Stimulated activated CD8-positive, alpha-beta memory T cell treated with anti-CD3 and anti-CD28 coated beads, Interleukin-2, amount 100 ng/mL, for 1 hour (primary cell): ENCODE measurements around the gene BPIFA3.
"Not testable (repeated sequence)": the region's sequence is repeated elsewhere in the genome, so short reads cannot be mapped to it uniquely, and the experiment has no call there.

Experiments
- DNase-seq, 2 donors: peaks; one replicate each; pipeline ENCODE4 v3.0.0-alpha.2; 2020; ENCODE audit warnings: low read depth in 2 of 2

BPIFA3 gene

DNA sequence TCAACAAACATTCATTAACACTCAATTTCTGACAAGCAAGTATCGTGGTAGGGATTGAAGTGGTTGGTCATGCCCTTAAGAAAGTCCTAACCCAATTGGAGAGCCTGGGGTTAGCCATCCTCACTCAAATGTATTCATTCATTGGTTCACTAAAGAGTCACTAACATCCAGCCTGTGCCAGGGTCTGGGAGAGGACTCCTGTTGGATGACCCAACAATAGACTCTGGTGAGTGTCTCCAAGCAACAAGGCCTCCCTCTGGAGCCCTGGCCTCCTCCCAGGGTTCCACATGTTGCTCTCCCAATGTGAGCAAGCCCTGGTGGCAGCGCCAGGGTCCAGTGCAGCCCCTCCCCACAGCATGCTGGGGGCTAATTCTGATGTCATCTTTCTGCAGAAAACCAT lies at the start of gene BPIFA3:
BPIFA3 (plus strand) TSS at position 301 of the 400 bp plus-strand sequence. CDS start 185 bp downstream, outside the sequence.
- DNase-seq, result no peak

DNA sequence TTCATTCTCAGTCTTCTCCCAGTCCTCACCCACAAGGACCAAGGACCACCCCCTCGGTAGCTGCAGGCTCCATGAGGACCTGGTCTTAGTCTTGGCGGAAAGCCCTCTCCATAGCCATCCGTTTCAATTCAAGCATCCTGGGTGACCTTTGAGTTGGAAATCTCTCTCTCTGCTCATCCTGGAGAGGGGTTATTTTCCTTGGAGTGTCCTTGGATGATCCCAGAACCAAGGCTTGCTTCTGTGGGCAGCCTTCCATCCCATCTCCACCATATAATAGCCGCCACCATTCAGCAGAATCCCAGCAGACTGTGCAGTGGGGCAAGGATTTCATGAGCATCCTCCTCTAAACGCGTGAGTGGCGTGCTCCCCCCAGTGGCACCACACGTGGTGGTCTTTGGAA lies 49.3 kb upstream of the BPIFA3 start, which contains the start of gene BPIFA2:
BPIFA2 (plus strand) TSS at position 301 of the 400 bp plus-strand sequence. CDS start 987 bp downstream, outside the sequence.
- no peak for DNase-seq

DNA sequence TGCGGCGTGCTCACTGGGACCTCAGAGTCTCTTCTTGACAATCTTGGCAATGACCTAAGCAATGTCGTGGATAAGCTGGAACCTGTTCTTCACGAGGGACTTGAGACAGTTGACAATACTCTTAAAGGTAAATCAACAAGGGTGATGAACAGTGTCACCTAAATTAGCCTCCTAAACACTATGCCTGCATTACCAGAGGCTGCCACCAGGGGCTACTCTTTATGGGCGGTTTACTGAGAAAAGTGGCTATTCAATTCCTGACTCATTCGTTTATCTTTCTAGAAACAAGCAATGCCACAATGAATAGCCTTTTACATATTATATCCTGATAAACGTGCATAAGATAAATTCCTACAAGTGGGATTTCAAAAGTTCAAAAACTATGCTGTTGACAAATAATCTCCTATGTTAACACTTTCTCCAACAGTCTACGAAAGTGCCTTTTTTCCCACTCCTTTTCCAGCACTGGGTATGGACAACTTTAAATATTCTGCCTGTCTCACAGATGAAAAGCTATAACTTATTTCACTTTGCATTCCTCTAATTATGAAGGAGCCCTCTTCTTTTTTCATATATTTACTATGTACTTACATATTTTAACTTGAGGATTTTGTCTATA lies 47.9 kb upstream of the BPIFA3 start:
- no peak for DNase-seq

DNA sequence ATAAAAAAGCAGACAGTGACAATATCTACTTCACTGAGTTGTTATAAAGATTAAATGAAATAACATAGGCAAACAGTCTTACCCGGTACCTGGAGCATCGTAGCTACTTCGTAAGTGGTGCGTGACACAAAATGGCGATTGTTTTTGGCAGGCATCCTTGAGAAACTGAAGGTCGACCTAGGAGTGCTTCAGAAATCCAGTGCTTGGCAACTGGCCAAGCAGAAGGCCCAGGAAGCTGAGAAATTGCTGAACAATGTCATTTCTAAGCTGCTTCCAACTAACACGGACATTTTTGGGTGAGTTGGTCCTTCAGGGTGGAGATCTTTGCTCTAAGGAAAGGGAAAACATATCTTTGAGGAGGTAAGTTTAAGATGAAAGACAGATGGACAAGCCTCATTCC lies 44.4 kb upstream of the BPIFA3 start:
- DNase-seq, result no peak

DNA sequence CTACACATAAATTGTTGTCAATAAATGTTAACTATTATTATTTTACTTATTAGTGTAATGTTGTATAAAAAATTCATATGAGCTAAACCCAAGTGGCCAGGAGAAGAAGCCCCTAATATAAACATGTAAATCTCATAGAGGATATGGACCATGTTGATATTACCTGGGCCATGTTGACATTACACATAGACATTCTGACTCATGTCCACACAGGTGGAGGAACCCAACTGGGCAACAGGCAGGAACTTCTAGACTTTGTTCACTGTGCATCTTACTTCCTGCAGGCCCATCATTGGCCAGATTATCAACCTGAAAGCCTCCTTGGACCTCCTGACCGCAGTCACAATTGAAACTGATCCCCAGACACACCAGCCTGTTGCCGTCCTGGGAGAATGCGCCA lies 42.0 kb upstream of the BPIFA3 start:
- no peak for DNase-seq

DNA sequence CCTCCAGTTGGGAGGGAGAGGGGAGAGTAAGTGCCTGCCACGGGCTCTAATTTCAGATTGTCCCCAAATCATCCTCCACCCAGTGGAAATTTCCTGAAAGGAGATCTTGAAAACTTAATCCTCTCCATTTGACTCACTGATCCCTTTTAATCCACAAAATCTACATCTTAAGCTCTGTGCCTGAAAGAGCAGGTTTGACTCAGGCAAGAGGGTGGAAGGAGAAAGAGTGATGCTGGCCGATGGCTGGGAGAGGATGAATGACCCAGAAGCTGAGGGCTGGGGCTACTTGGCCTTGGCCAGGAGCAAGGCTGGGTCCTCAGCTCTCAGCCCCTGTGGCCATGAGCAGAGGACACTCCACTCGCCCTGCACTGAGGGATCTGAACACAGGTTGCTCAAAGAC lies 41.1 kb upstream of the BPIFA3 start:
- no peak for DNase-seq

DNA sequence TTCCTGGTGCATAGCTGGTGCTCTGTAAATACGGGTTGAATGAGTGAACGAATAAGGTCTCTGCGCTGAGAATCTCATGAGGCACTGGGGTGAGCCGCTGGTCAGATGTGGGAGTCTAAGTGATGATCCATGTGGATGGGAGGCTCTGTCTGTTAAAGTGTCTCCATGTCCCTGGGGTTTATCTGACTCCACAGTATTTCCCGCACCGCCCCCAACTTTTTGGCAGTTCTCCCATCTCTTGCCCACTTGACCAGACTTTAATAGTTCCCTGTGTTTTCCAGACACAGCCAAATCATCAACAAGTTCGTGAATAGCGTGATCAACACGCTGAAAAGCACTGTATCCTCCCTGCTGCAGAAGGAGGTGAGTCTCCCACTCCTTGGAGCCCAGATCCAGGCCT lies 39.3 kb upstream of the BPIFA3 start:
- no peak for DNase-seq

DNA sequence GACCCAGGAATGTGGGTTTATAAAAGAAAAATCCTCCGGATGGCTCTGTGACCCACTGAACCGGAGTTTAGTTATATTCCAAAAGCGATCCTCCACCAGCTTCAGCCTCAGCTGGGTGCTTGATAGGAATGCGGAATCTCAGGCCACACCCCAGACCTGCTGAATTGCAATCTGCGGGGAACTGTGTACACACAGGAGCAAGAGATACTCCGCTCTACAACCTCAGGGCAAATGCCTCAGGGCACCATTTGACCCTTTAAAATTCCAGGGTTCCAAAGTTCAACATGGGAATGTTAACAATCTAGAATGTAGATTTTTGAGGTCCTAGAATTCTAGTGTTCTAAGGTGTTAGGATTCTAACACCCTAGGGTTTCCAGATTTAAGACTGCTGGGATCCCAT lies 38.4 kb upstream of the BPIFA3 start:
- no peak for DNase-seq

DNA sequence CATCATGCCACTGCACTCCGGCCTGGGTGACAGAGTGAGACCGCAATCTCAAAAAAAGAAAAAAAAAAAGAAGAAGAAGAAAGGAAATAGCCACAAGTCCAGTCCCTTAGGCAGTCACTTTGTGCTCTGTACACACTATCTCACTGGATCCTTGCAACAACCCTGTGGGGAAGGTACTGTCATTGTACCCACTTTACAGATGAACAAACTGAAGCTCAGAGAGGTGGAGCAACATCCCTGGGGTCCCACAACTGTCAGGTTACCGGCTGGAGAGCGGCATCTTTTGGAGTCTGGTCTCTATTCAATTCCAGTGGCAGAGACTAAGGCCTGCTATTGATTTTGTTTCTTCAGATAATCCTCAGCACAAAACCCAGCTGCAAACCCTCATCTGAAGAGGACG lies 37.0 kb upstream of the BPIFA3 start:
- DNase-seq, result no peak

DNA sequence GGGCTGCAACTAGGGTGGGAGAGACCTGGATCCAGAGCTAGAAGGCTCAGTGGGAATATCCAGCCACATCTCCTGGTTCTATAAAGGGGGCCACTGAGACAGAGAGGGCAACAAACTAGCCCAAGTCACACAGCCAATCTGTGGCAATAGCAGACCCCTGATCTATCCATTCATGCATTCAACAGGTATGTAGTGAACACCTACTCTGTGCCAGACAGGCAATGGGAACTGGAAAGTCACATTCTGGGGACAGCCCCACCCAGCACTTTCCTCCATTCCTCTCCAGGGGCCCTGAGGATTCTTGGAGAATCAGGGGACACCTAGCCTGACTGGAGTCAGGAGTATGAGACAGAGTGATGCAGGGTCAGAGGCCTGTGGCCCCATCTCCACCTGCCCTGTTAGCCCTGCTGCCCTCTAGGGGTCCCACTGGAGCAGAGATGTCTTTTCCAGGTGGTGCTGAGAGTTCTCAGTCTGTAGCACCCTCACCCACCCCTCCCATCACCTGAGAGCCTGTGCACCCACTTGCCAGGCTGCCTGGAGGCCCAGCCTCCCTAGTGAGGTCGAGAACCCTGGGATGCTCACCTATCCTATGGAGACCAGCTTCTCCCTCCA lies 35.6 kb upstream of the BPIFA3 start:
- DNase-seq, result no peak

DNA sequence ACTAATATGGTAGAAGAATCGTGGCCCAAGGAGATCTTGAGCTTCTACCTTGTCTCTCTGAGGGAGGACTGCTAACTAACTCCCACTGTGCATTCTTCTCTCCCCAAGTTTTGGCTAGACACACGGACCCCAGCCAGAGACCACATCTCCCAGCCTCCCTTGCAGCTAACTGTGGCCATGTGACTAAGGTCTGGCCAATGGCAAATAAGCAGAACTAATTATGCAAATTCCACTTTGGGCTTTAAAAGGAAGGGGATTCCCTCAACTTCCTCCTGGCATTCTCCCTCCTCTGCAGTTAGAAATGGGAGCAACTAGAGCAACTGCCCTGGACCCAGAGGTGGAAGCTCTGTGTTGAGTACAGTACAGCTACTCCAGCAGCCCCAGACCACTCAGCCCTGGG lies 33.8 kb upstream of the BPIFA3 start:
- no peak for DNase-seq

DNA sequence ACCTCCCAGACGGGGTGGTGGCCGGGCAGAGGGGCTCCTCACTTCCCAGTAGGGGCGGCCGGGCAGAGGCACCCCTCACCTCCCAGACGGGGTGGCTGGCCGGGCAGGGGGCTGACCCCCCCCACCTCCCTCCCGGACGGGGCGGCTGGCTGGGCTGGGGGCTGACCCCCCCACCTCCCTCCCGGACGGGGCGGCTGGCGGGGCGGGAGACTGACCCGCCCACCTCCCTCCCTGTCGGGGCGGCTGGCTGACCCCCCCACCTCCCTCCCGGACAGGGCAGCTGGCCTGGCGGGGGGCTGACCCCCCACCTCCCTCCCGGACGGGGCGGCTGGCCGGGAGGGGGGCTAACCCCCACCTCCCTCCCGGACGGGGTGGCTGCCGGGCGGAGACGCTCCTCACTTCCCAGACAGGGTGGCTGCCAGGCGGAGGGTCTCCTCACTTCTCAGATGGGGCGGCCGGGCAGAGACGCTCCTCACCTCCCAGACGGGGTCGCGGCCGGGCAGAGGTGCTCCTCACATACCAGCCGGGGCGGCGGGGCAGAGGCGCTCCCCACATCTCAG lies 32.0 kb upstream of the BPIFA3 start:
- DNase-seq, result not testable (repeated sequence)

DNA sequence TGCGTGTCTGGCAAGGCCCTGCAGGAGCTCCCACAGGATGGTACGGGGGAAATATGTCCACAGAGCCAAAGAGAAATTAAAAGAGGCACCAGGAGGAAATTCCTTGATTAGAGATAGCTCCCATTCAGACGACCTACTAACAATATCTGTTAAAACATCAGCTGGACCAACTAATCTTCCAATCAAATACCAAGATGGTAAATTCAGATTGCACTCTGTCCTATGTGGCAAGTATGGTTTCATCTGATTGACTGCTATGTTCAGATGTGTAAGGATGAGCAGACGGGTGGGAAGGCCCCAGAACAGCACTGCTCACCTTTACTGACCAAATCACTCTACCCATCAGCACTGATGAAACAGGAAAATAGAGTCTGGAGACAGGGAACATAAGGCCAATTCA lies 29.7 kb upstream of the BPIFA3 start:
- no peak for DNase-seq

DNA sequence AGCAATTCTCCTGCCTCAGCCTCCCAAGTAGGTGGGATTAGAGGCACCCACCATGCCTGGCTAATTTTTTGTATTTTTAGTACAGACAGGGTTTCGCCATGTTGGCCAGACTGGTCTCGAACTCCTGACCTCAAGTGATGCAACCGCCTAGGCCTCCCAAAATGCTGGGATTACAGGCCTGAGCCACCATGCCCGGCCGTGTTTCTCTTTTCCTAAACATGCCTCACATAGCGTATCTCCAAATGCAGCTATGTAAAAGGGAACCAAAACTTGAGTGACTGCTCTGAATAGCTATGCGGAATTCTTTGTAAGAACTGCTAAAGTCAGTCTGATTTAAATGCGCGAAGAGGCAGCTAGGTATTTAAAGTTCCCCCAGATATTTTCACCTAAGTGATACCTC lies 28.7 kb upstream of the BPIFA3 start:
- no peak for DNase-seq

DNA sequence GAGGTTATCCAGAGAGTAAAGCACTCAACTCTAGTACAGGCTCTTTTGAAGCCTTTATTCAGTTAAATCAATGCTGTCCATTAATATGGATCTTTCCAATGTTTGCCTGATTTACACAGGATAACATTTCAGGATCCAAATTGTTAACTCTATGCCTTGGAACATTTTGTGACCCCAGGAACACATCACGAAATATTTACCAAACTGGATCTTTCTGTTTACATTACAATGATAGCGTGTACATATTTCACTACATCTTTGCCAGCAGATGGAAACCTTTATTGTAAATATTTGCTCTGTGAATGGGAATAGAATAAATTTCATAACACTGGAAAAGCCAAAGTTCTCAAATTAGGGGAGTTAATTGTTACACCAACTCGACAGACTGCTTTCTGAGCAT lies 25.7 kb upstream of the BPIFA3 start:
- DNase-seq, result no peak

DNA sequence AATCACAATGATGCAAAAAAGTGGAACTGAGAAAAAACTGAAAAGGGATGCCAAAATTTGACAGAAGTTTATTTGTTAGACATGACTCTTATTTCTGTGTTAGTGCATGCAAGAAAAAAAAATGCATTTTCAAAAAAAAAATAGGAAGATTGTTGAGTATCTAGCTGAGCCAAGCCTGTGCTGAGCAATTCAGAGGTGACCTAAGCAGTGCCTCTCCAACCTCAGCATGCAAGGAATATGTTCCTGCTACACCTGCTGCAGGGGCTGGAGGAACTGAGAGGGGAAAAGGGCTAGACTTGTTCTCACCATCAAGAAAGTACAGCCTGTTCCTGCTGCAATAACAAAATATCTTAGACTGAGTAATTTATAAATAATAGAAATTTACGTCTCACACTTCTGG lies 25.2 kb upstream of the BPIFA3 start:
- DNase-seq, result no peak

DNA sequence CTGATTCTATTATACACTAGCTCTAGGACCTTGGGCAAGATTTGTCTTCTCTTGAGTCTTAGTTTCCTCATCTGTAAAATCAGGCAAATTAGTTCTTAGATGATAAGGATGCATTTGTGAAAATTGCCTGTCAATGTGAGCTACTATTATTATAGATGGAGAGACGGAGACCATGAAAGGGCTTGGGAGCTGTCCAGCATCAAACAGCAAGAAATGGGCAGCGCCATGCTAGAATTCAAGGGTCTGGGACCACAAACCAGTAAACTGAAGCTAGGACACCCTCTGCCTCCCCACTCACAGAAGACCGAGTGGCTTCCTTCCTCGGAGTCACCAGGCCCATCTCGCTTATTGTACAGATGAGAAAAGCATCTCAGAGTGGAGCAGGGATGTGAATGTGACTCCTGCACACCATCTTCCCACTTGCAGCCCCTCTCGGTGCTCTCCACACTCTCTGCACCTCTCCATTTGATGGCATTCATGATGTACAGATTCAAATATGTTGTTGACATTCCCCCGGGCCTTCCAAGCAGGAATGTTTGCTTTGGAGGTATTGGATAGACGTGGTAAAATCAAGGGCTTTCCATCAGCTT lies 24.1 kb upstream of the BPIFA3 start:
- no peak for DNase-seq

DNA sequence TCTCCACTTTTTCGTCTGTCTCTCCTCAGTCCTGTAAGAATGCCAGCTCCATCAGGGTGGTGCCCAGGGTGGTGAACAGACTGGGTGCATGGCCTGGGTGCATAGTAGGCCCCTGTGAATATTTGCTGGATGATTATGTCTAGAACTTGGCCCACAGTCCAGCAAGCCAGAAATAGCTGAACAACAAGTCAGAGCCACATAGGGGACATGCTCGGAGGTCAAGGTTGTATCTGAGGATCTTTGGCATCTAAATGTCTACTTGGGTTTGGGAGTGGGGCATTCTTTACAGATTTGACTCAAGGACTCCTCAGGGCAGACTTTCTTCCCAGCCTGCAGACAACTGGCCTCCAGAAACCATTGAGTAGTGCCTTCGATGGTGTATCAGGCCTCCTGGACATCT lies 18.1 kb upstream of the BPIFA3 start:
- DNase-seq, result no peak

DNA sequence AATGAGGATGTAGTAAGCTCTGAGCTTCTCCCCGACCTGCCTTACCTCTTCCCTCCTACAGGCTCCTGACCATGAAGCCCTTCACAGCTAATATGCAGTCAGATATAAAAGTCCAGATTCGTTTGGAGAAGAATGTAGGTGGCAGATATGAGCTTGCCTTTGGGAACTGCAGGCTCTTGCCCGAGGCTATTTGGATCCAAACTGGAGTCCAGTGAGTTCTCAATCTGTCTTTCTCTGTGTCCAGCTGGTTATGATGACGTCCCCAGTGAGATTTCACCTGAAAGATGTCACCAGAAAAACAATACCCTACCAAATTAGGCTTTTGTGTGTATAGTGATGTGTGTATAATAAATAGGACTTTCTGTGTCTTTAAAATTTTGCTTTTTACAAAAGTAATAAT lies 14.7 kb upstream of the BPIFA3 start:
- no peak for DNase-seq

DNA sequence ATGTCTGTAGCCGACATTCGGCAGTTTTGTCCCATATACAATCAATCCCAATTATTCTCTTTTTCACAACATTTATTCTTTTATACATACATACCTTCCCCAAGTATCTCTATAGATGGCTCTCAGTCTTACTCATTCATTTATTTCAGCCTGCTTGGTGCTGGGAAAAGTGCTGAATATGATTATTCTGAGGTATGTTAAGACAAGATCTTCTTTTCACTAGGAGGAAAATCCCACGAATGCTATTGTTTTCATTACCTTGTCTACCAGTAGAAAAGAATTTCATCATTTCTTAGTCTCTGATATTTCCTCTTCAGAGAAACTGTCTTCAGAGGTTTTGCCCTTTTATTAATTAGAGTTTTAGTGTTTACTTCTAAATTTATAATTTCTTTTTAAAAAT lies 13.7 kb upstream of the BPIFA3 start:
- no peak for DNase-seq

DNA sequence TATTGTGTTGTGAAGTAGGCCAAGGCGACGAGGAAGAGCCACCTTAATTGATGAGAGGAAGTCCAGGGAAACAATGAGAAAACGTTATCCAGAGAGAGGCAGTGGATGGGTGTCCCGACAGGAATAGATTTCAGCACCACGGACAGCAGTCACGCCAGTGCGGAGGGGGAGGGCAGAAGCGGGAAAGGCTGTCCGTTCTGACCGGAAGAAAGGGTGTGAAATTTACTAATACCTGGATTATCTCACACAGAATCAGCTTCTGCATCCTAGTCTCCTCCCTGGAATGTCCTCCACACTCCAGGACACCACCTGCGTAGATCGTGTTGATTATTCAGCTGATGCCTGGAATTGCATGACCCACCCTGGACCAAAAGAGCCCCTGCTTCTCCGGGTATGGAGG lies 7.4 kb upstream of the BPIFA3 start:
- no peak for DNase-seq

DNA sequence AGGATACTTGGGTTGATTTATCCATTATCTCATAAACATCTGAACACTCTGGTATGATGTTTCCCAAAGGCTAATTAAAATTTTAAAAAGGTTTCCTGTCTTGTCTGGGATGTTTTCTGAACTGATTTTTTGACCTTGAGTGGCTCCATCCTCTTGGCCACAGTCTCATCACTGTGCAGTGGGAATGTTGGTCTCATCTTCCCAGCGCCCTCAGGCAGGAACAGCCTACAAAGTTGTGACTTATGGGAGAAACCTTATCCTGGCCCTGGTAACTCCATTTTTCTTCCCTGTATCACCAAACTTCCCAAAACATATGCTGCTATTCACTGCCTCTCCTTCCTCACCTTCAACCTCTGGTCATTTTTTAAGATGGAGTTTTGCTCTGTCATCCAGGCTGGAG lies 6.8 kb upstream of the BPIFA3 start:
- DNase-seq, result no peak

DNA sequence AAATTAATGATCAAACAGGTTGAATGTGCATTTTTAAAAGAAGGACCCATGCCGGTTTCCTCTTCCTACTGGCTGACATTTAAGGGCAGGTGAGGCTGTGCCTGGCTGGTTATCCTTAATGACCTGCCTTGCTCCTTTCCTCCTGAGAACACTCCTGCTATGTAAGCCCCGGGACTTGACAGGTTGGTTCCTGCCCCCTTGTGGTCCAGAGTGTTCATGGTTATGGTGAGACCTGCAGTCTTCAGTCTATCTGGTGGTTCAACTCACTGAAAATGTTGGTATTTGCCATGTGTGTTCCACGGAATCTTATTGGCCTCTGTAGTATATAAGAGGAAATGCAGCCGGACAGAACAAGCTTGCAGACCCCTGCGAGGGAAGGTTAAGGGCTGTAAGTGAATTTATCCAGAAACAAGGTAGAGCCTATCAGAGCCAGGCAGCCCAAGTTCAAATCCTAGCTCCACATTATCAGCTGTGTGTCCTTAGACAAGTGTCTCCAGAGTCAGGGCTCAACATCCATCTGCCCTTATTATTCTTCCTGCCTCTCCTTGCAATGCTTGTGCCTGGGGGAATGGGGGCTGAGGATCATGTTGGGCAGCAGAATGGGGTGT lies 5.2 kb upstream of the BPIFA3 start:
- no peak for DNase-seq
